ENCODE measurements around the gene SLC16A7.

DNA sequence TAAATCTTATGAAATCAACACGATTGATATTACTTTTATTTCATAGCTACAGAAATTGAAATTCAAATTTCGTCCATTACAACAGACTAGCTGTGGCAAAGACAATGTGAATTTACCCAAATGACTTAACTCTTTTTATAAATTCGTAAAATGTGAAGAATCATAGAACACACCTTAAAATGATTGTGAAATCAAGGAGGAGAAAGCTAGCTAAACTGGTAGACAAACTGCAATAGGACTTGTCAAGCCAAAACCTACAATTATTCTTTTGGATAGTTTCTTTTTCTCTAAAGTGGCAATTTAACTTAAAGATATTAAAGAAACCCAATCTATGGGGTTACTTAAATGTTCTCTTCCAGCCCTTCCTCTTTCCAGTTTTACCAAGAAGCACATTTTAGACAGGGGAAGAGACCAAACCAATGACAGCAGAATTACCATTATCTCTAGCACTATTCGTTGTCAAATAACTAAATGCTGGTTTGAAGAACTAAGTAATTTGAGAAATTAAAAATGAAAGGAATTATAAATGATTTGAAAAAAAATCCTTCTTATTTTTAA, 807 bp upstream of the SLC16A7 start:
- TF ChIP-seq, protein P1, sequence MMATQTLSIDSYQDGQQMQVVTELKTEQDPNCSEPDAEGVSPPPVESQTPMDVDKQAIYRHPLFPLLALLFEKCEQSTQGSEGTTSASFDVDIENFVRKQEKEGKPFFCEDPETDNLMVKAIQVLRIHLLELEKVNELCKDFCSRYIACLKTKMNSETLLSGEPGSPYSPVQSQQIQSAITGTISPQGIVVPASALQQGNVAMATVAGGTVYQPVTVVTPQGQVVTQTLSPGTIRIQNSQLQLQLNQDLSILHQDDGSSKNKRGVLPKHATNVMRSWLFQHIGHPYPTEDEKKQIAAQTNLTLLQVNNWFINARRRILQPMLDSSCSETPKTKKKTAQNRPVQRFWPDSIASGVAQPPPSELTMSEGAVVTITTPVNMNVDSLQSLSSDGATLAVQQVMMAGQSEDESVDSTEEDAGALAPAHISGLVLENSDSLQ (IDR thresholded peaks at IDR 0.05): no peak
- TF ChIP-seq HDGF (IDR thresholded peaks at IDR 0.05; ENCODE audit: borderline replicate concordance): no peak
- TF ChIP-seq TARDBP (IDR thresholded peaks at IDR 0.05): no peak
- no peak for TF ChIP-seq L3MBTL2 (conservative IDR thresholded peaks at IDR 0.05)
- no peak for TF ChIP-seq ARNT (IDR thresholded peaks at IDR 0.05)
- no peak for TF ChIP-seq FOXK2 (IDR thresholded peaks at IDR 0.05)
- no peak for TF ChIP-seq SP1 (IDR thresholded peaks at IDR 0.05)
- TF ChIP-seq NFRKB (IDR thresholded peaks at IDR 0.05): no peak
- TF ChIP-seq CTBP1 (IDR thresholded peaks at IDR 0.05; ENCODE audit: borderline replicate concordance): no peak

Measured in HEK293T (cell line).